Measurements from ENCODE around the gene TMEM134. TPM values are rescaled to one million over a fixed set of nuclear protein-coding genes. Genes with fewer than 3 reads are reported as not detected.

TMEM134 gene
- total and polyA plus RNA-seq, 10 of the 15 experiments (the other 5 are each of a cell fraction or from before 2014, with no cell fraction given): 1.6 to 93.8 (median 27.8) TPM

GRCh38 chr11:67436459-67437081 is 32.5 kb downstream of the TMEM134 start (continued):
- no peak for TF ChIP-seq KAT2A (conservative IDR thresholded peaks at IDR 0.05; ENCODE audit: control insufficient read depth, low read depth, low read length)
- no peak for TF ChIP-seq ZZZ3 (IDR thresholded peaks at IDR 0.05; ENCODE audit: control insufficient read depth, insufficient read length, low read depth)
- no peak for TF ChIP-seq BACH1 (IDR thresholded peaks at IDR 0.05; ENCODE audit: borderline replicate concordance)
- peak; percentile 48 for TF ChIP-seq SMAD1 (IDR thresholded peaks at IDR 0.05; ENCODE audit: low read depth, partially characterized antibody)
- TF ChIP-seq HDAC6 (IDR thresholded peaks at IDR 0.05; ENCODE audit: unreplicated experiment): no peak
- no peak for TF ChIP-seq NR2C2 (IDR thresholded peaks at IDR 0.05; ENCODE audit: borderline replicate concordance, control insufficient read depth, insufficient read length, low read depth)
- TF ChIP-seq NR2C1 (IDR thresholded peaks at IDR 0.05): peak; percentile 39; the same call in 1 of the 2 replicates
- TF ChIP-seq IRF3 (IDR thresholded peaks at IDR 0.05): no peak
- TF ChIP-seq PML (IDR thresholded peaks at IDR 0.05; ENCODE audit: low read length): no peak
- peak; percentile 99 for TF ChIP-seq NBN (IDR thresholded peaks at IDR 0.05)
- peak; percentile 38 for TF ChIP-seq POLR2A (IDR thresholded peaks at IDR 0.05; ENCODE audit: low read depth, low read length)
- TF ChIP-seq RUNX3 (IDR thresholded peaks at IDR 0.05; ENCODE audit: low read length): no peak
- peak; percentile 74 for TF ChIP-seq IRF4 (IDR thresholded peaks at IDR 0.05; ENCODE audit: low read depth, low read length)
- peak in 1 of 2 experiments; percentile 40; a peak in 1 of 4 replicates for TF ChIP-seq ETV6 (conservative IDR thresholded peaks at IDR 0.05 in 1 of 2, IDR thresholded peaks at IDR 0.05 in 1 of 2; ENCODE audit: borderline replicate concordance in 1 of 2, low read depth in 1 of 2)
- TF ChIP-seq RELA (IDR thresholded peaks at IDR 0.05; ENCODE audit: borderline replicate concordance, partially characterized antibody): no peak
- peak; percentile 99 for TF ChIP-seq TCF12 (IDR thresholded peaks at IDR 0.05; ENCODE audit: low read depth, low read length)
- no peak for TF ChIP-seq ZBTB11 (CRISPR knock-in tag; IDR thresholded peaks at IDR 0.05)
- TF ChIP-seq RAD51 (IDR thresholded peaks at IDR 0.05): peak; percentile 18; the same call in 1 of the 2 replicates
- TF ChIP-seq HDAC2 (IDR thresholded peaks at IDR 0.05): no peak
- TF ChIP-seq ZBTB4 (CRISPR knock-in tag; IDR thresholded peaks at IDR 0.05): no peak
- TF ChIP-seq USF2 (IDR thresholded peaks at IDR 0.05; ENCODE audit: borderline replicate concordance, low read depth, low read length): no peak
- TF ChIP-seq STAT1 (conservative IDR thresholded peaks at IDR 0.05): 0 out of 2 replicates have a peak, but pooled peaks have one; percentile 17
- peak; percentile 37; the same call in 1 of the 2 replicates for TF ChIP-seq HCFC1 (IDR thresholded peaks at IDR 0.05; ENCODE audit: low read length)

Measured in GM12878 (cell line).